Esophagus squamous epithelium (tissue), 5 donors: ENCODE measurements around the gene GARNL3. TPM values are rescaled to one million over a fixed set of nuclear protein-coding genes. Genes with fewer than 3 reads are reported as not detected.

Experiments used
- DNase-seq: peaks from one replicate; lab custom pipeline; 2025; lab: John Stamatoyannopoulos, UW
- H3K27ac ChIP-seq, 4 donors: fragments of 200-600 bp; sonication (generic); one replicate each; pipeline ENCODE4 v1.5.1; 2016 to 2019; ENCODE audit warnings: mild to moderate bottlenecking in 1 of 4
- H3K27me3 ChIP-seq, 4 donors: fragments of 200-600 bp; sonication (generic); 1 replicate in 3 of 4; 2 replicates in 1 of 4; pipeline versions ENCODE4 v1.5.1 to v1.6.0; 2017 to 2021; ENCODE audit warnings: antibody characterized with exemption in 1 of 4
- H3K36me3 ChIP-seq, 3 donors: fragments of 200-600 bp; sonication (generic); one replicate each; pipeline ENCODE4 v1.5.1; 2016 to 2019
- H3K4me1 ChIP-seq, 3 donors: fragments of 200-600 bp; sonication (generic); one replicate each; pipeline ENCODE4 v1.5.1; 2017 to 2019
- H3K4me3 ChIP-seq, 4 donors: fragments of 200-600 bp; sonication (generic); 1 replicate in 3 of 4; 2 replicates in 1 of 4; pipeline ENCODE4 v1.5.1; 2016 to 2019; ENCODE audit warnings: mild to moderate bottlenecking in 2 of 4, moderate library complexity in 1 of 4
- H3K9me3 ChIP-seq, 3 donors: fragments of 200-600 bp; sonication (generic); one replicate each; pipeline ENCODE4 v1.5.1; 2016 to 2019
- CTCF ChIP-seq, 6 experiments: fragments of 450-650 bp in 4 of 6; fragments of 200-600 bp in 2 of 6; sonication (generic) in 2 of 6; IDR thresholded peaks; one replicate each; pipeline ENCODE4 v1.5.1; 2016 to 2019; ENCODE audit warnings: antibody characterized with exemption in 6 of 6, mild to moderate bottlenecking in 4 of 6, moderate library complexity in 4 of 6
- POLR2A ChIP-seq, 4 donors: fragments of 450-650 bp; IDR thresholded peaks; one replicate each; pipeline ENCODE4 v1.6.1; 2017; ENCODE audit warnings: antibody characterized with exemption in 4 of 4, mild to moderate bottlenecking in 4 of 4, moderate library complexity in 3 of 4
- WGBS, 2 donors: methylation state at CpG; one replicate each; pipeline ENCODE4 v1.1.5; 2018; 5-methylcytosine and 5-hydroxymethylcytosine counted together
- intact Hi-C: fragments of 100-400 bp; cut with DNase I; formaldehyde crosslinking; loops from one replicate; pipeline ENCODE4 v1.15.0; 2022
- total RNA-seq, 4 donors: library from RNA; depleted of rRNA; stranded (reverse); fragments of >200 nt; gene quantifications; one replicate each; pipeline ENCODE4 v1.1.0, GENCODE V29; 2016
- donor health status: DM: yes; HTN: yes; CAD: no.

The GARNL3 gene
- total RNA-seq, 4 donors from 2014 or later, result 1.1 to 22.9 (median 8.2) TPM

GRCh38 chr9:127424676-127424999, 160.1 kb downstream of the GARNL3 start:
- WGBS, 2 donors, result 0% methylated on average over 6 to 11 of the region's 13 CpGs
- DNase-seq, result no peak
- Histone ChIP-seq H3K27me3 (no peaks in the 10 kb centered on the region), H3K4me3 (peak overlapping the region; percentile 58 to 96 (median 83)), H3K4me1 (peaks cover 26 to 73% (median 27%) of the 10 kb centered on the region in 3 donors), H3K9me3 (no peaks in the 10 kb centered on the region), H3K27ac (peak overlapping the region; percentile 83 to 95 (median 92)), H3K36me3 (peaks cover 0 to 22% (median 4%) of the 10 kb centered on the region in 3 donors)
- TF ChIP-seq POLR2A (IDR thresholded peaks at IDR 0.05) (no peak), CTCF (IDR thresholded peaks at IDR 0.05) (no peak)
- intact Hi-C loops, result no loop called here

GRCh38 chr9:127426756-127427155, 162.2 kb downstream of the GARNL3 start:
- Histone ChIP-seq H3K27me3 (no peaks in the 10 kb centered on the region), H3K9me3 (no peaks in the 10 kb centered on the region), H3K36me3 (peaks cover 0 to 43% (median 4%) of the 10 kb centered on the region in 3 donors), H3K4me1 (peaks cover 26 to 53% (median 27%) of the 10 kb centered on the region in 3 donors), H3K4me3 (no peak overlapping the region), H3K27ac (no peak overlapping the region)
- no peak for DNase-seq
- intact Hi-C loops, result no loop called here
- TF ChIP-seq CTCF (IDR thresholded peaks at IDR 0.05) (no peak), POLR2A (IDR thresholded peaks at IDR 0.05) (no peak)
- 75 to 80% methylated on average over 2 of the region's 2 CpGs for whole genome bisulfite sequencing, 2 donors

GRCh38 chr9:127428348-127428747, 163.8 kb downstream of the GARNL3 start:
- H3K27me3 ChIP-seq, result no peaks in the 10 kb centered on the region
- no peak overlapping the region for H3K27ac ChIP-seq
- peaks cover 0 to 50% (median 7%) of the 10 kb centered on the region in 3 donors for H3K36me3 ChIP-seq
- no peak for TF ChIP-seq CTCF (IDR thresholded peaks at IDR 0.05)
- TF ChIP-seq POLR2A (IDR thresholded peaks at IDR 0.05), result no peak
- no peaks in the 10 kb centered on the region for H3K9me3 ChIP-seq
- H3K4me3 ChIP-seq, result no peak overlapping the region
- H3K4me1 ChIP-seq, result peaks cover 11 to 37% (median 13%) of the 10 kb centered on the region in 3 donors
- intact Hi-C loops, result no loop called here
- DNase-seq, result no peak
- WGBS, 2 donors, result 89 to 94% methylated on average over 3 of the region's 3 CpGs

GRCh38 chr9:127430415-127430814, 165.8 kb downstream of the GARNL3 start:
- H3K4me3 ChIP-seq, result no peak overlapping the region
- intact Hi-C loops, result no loop called here
- H3K9me3 ChIP-seq, result no peaks in the 10 kb centered on the region
- TF ChIP-seq POLR2A (IDR thresholded peaks at IDR 0.05) (no peak), CTCF (IDR thresholded peaks at IDR 0.05) (no peak)
- no peaks in the 10 kb centered on the region for H3K27me3 ChIP-seq
- no peak for DNase-seq
- H3K36me3 ChIP-seq, result peaks cover 15 to 71% (median 17%) of the 10 kb centered on the region in 3 donors
- peaks cover 4 to 26% (median 7%) of the 10 kb centered on the region in 3 donors for H3K4me1 ChIP-seq
- no peak overlapping the region for H3K27ac ChIP-seq
- 92 to 97% methylated on average over 8 of the region's 8 CpGs for whole genome bisulfite sequencing, 2 donors

- 87 to 91% methylated on average over 7 to 11 of the region's 12 CpGs for WGBS, 2 donors
- H3K27me3 ChIP-seq, result no peaks in the 10 kb centered on the region
- intact Hi-C loops, result no loop called here
- H3K36me3 ChIP-seq, result peaks cover 37 to 99% (median 56%) of the 10 kb centered on the region in 3 donors
- no peaks in the 10 kb centered on the region for H3K4me1 ChIP-seq
- no peak overlapping the region for H3K27ac ChIP-seq
- no peak overlapping the region for H3K4me3 ChIP-seq
- no peaks in the 10 kb centered on the region for H3K9me3 ChIP-seq
- TF ChIP-seq POLR2A (IDR thresholded peaks at IDR 0.05), result no peak
- peak in 1 of 6 experiments; percentile 17 for TF ChIP-seq CTCF (IDR thresholded peaks at IDR 0.05)
- DNase-seq, result no peak
Measured at GRCh38 chr9:127437497-127438264, 173.1 kb downstream of the GARNL3 start.
